Choroid plexus epithelial cell (primary cell): ENCODE data around the gene AGO3.

Source experiments
- DNase-seq: peaks from one replicate; pipeline ENCODE4 v3.0.0-alpha.2; 2010; ENCODE audit warnings: low read depth
- H3K4me3 ChIP-seq: 2 replicates; pipeline ENCODE4 v1.5.1; 2011; ENCODE audit warnings: low read depth, mild to moderate bottlenecking, control low read depth, low read length, moderate library complexity
- CTCF ChIP-seq: conservative IDR thresholded peaks from 2 replicates; pipeline ENCODE4 v1.5.1; 2011; ENCODE audit warnings: low read depth, mild to moderate bottlenecking, control low read depth, inconsistent platforms, low read length, moderate library complexity

Gene AGO3

DNA sequence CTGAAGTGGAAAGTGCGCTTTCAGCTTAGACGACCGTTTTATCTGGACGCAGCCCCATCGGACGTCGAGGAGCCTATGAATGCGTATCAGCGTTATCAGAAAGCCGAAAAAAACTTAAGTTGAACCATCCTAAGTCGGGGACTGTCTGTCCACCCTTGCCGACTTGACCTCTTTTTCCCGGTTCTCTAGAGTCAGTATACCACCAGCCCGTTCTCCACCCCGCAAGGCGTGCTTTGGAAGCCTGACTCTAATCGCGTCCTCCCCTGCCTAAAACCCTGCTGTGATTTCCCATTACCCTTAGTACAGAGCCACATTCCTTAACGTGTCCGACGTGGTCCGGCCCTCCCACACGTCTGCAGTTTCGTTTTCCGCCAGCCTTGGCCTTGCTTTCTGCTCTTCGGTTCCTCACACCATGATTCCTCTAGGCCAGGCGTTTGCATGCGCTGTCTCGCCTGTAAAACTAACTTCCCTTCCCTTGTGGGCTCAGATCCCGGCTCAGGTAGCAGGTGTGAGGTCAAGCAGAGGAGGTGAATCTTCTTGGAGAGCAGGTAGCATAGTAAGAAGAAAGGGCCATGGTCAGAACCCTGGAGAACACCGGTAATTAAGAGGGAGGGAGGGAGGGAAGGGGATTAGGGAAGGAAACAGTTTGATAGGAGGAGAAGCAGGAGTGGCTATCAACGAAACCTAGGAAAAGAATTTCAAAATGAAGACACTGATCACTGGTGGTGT is 158.7 kb downstream of the AGO3 start:
- peak overlapping the region; percentile 95 for H3K4me3 ChIP-seq
- TF ChIP-seq CTCF: no peak
- DNase-seq: peak; percentile 86

GRCh38 chr1:36091141-36091540 is 160.2 kb downstream of the AGO3 start:
- TF ChIP-seq CTCF: no peak
- no peak overlapping the region for H3K4me3 ChIP-seq
- no peak for DNase-seq

GRCh38 chr1:36091698-36092097 is 160.8 kb downstream of the AGO3 start:
- no peak overlapping the region for H3K4me3 ChIP-seq
- TF ChIP-seq CTCF: no peak
- DNase-seq: no peak

- DNase-seq: no peak
- TF ChIP-seq CTCF: no peak
Measured at GRCh38 chr1:36092166-36092797, 161.4 kb downstream of the AGO3 start.

DNA sequence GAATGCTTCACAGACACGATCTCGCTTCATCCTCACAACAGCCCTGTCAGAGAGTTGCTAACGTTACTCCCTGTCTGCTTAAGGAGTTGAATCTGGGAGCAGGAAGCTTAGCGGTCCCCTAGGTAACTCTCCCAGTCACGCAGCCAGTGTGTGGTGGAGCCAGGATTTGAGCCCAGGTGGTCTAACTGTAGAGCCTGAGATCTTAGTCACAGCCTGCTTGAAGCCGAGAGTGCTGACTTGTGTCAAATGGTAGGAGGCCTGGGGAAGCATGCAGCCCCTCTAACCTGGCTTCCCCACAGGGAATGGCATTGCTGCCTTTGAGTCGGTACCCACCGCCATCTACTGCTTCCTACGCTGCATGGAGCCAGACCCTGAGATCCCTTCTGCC is 161.9 kb downstream of the AGO3 start:
- DNase-seq: no peak
- no peak for TF ChIP-seq CTCF
- no peak overlapping the region for H3K4me3 ChIP-seq

More at GRCh38 chr1:36092166-36092797, 161.4 kb downstream of the AGO3 start:
- no peak overlapping the region for H3K4me3 ChIP-seq

DNA sequence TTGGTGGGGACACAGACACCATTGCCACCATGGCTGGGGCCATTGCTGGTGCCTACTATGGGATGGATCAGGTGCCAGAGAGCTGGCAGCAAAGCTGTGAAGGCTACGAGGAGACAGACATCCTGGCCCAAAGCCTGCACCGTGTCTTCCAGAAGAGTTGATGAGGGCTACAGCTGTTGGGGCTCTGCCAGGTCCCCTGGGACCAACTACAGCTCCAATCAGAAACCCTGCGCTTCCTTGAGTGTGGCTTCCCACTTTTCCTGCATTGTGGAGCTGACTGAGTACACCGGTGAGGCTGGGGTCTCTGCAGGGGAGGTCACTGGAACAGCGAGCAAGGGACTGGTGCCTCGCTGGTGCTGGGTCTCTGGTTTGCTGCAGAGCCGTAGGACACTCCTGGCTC is 162.3 kb downstream of the AGO3 start:
- no peak overlapping the region for H3K4me3 ChIP-seq
- DNase-seq: no peak
- no peak for TF ChIP-seq CTCF

DNA sequence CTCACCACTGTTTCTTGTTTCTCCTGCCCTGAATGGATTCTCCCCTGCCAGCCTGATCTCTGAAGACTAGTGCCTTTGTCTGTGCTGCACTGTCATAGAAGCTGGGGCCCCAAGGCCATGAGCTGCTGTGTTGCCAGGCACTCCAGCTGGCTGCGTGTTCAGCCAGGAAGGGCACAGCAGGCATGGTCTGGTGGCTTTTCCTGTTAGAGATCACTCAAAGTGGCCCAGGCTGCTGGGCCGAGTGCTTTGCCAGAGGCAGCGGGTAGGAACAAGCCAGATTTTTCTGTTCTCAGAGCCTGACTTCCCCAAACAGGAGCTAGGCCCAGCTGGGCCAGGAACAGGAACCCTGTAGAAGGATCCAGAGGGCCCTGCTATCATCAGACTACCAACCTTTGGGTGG is 163.0 kb downstream of the AGO3 start:
- no peak for DNase-seq
- TF ChIP-seq CTCF: no peak

More for the DNA sequence above, 163.0 kb downstream of the AGO3 start:
- H3K4me3 ChIP-seq: no peak overlapping the region
